ENCODE data around the gene RHOB. TPM values are rescaled to one million over a fixed set of nuclear protein-coding genes. Genes with fewer than 3 reads are reported as not detected.

RHOB gene
- total and polyA plus RNA-seq, 2 donors (not counting 1 experiment from before 2014, with no cell fraction given): 63.0 to 1,037 TPM

- 90% methylated on average over 3 of the region's 6 CpGs for WGBS (ENCODE audit: insufficient coverage)
- no peak overlapping the region for H3K4me3 Mint-ChIP-seq
- no peak for TF ChIP-seq EZH2 (IDR thresholded peaks at IDR 0.05; ENCODE audit: borderline replicate concordance, insufficient read depth, low read depth, low read length, poor library complexity, severe bottlenecking)
- no peak for TF ChIP-seq CTCF (IDR thresholded peaks at IDR 0.05)
- no peak overlapping the region for H3K9ac ChIP-seq (ENCODE audit: low read length)
- H3K27ac ChIP-seq (ENCODE audit: low read length in 2 of 2): no peak overlapping the region
- ChIA-PET POLR2A (interaction anchor here (1.0 kb wide), 1 partner anchor 200 kb away, joined by 4 read pairs; the partner anchor contains the start of gene HS1BP3), CTCF (interaction anchor here (0.9 to 5.2 kb wide), 6 partner anchors 10 to 199 kb away, joined by 3 to 76 read pairs (median 5); partner anchors contain the start of gene HS1BP3)
- intact Hi-C loops (cut with micrococcal nuclease): no loop called here
- H3K27ac Mint-ChIP-seq: no peak overlapping the region
- H3K4me1 ChIP-seq (ENCODE audit: control insufficient read depth in 2 of 2, insufficient read depth in 2 of 2, low read length in 2 of 2): peaks cover 15 to 20% of the 10 kb centered on the region in 2 donors
- no peak overlapping the region for H3K4me2 ChIP-seq (replicated peaks; ENCODE audit: low read depth, low read length, poor library complexity, severe bottlenecking)
- H3K79me2 ChIP-seq (ENCODE audit: control insufficient read depth, insufficient read depth, low read length): peaks cover 12% of the 10 kb centered on the region
- peaks cover 18% of the 10 kb centered on the region for H3K4me1 Mint-ChIP-seq
- no peak for ATAC-seq (ENCODE audit: low read depth)
- no peak for DNase-seq
- peaks cover 0 to 25% (median 9%) of the 10 kb centered on the region in 4 experiments for H3K27me3 ChIP-seq (replicated peaks in 1 of 4; ENCODE audit: control extremely low read depth in 1 of 4, control insufficient read depth in 3 of 4, insufficient read depth in 4 of 4, low read length in 3 of 4)
- H3K9me3 Mint-ChIP-seq (ENCODE audit: insufficient read depth): no peaks in the 10 kb centered on the region
- peaks cover 12% of the 10 kb centered on the region for H3K27me3 Mint-ChIP-seq
- no peaks in the 10 kb centered on the region for H3K36me3 ChIP-seq (replicated peaks in 1 of 2; ENCODE audit: control extremely low read depth in 1 of 2, control insufficient read depth in 1 of 2, extremely low read depth in 1 of 2, insufficient read depth in 2 of 2, low read length in 1 of 2)
- no peak overlapping the region for H3K4me3 ChIP-seq (ENCODE audit: control extremely low read depth in 1 of 5, extremely low read depth in 1 of 5, insufficient read depth in 1 of 5, low read depth in 2 of 5, low read length in 4 of 5)
- H4K20me1 ChIP-seq (ENCODE audit: control insufficient read depth, insufficient read depth, low read length, poor library complexity, severe bottlenecking): peaks cover 22% of the 10 kb centered on the region
- no peak overlapping the region for H2AFZ ChIP-seq (ENCODE audit: insufficient read depth, low read depth, low read length, poor library complexity, severe bottlenecking)
- H3K9me3 ChIP-seq (ENCODE audit: control extremely low read depth in 1 of 3, control insufficient read depth in 2 of 3, insufficient read depth in 1 of 3, low read length in 2 of 3): peaks cover 0 to 8% (median 0%) of the 10 kb centered on the region in 3 donors
Measured at GRCh38 chr2:20450201-20450999, 3.5 kb downstream of the RHOB start.

- Histone ChIP-seq H3K9ac (ENCODE audit: low read length) (no peak overlapping the region), H3K4me2 (replicated peaks; ENCODE audit: low read depth, low read length, poor library complexity, severe bottlenecking) (no peak overlapping the region), H3K79me2 (ENCODE audit: control insufficient read depth, insufficient read depth, low read length) (peaks cover 12% of the 10 kb centered on the region), H3K27me3 (replicated peaks in 1 of 4; ENCODE audit: control extremely low read depth in 1 of 4, control insufficient read depth in 3 of 4, insufficient read depth in 4 of 4, low read length in 3 of 4) (peaks cover 0 to 21% (median 7%) of the 10 kb centered on the region in 4 experiments), H3K9me3 (ENCODE audit: control extremely low read depth in 1 of 3, control insufficient read depth in 2 of 3, insufficient read depth in 1 of 3, low read length in 2 of 3) (peaks cover 0 to 8% (median 0%) of the 10 kb centered on the region in 3 donors), H3K4me1 (ENCODE audit: control insufficient read depth in 2 of 2, insufficient read depth in 2 of 2, low read length in 2 of 2) (peaks cover 15 to 20% of the 10 kb centered on the region in 2 donors), H3K27ac (ENCODE audit: low read length in 2 of 2) (no peak overlapping the region), H3K36me3 (replicated peaks in 1 of 2; ENCODE audit: control extremely low read depth in 1 of 2, control insufficient read depth in 1 of 2, extremely low read depth in 1 of 2, insufficient read depth in 2 of 2, low read length in 1 of 2) (no peaks in the 10 kb centered on the region), H2AFZ (ENCODE audit: insufficient read depth, low read depth, low read length, poor library complexity, severe bottlenecking) (no peak overlapping the region), H3K4me3 (ENCODE audit: control extremely low read depth in 1 of 5, extremely low read depth in 1 of 5, insufficient read depth in 1 of 5, low read depth in 2 of 5, low read length in 4 of 5) (no peak overlapping the region), H4K20me1 (ENCODE audit: control insufficient read depth, insufficient read depth, low read length, poor library complexity, severe bottlenecking) (peaks cover 22% of the 10 kb centered on the region)
- H3K4me3 Mint-ChIP-seq: no peak overlapping the region
- H3K27me3 Mint-ChIP-seq: peaks cover 13% of the 10 kb centered on the region
- ATAC-seq (ENCODE audit: low read depth): no peak
- TF ChIP-seq EZH2 (IDR thresholded peaks at IDR 0.05; ENCODE audit: borderline replicate concordance, insufficient read depth, low read depth, low read length, poor library complexity, severe bottlenecking) (no peak), CTCF (IDR thresholded peaks at IDR 0.05) (no peak)
- ChIA-PET CTCF (interaction anchor here (1.9 to 5.2 kb wide), 3 partner anchors 185 to 192 kb away, joined by 5 to 76 read pairs (median 6); no protein-coding TSS in a partner anchor), POLR2A (no interaction called here)
- 100% methylated on average over 2 of the region's 3 CpGs for WGBS (ENCODE audit: insufficient coverage)
- H3K27ac Mint-ChIP-seq: no peak overlapping the region
- no peaks in the 10 kb centered on the region for H3K9me3 Mint-ChIP-seq (ENCODE audit: insufficient read depth)
- peaks cover 18% of the 10 kb centered on the region for H3K4me1 Mint-ChIP-seq
- no peak for DNase-seq
- intact Hi-C loops (cut with micrococcal nuclease): no loop called here
Measured at GRCh38 chr2:20451000-20451290, 4.1 kb downstream of the RHOB start.
